Gastrocnemius medialis (tissue), 4 donors: Measurements from ENCODE around the gene ANKRD18A.

Experiments used
- POLR2A ChIP-seq, 2 donors: fragments of 450-650 bp; IDR thresholded peaks; one replicate each; pipeline ENCODE4 v1.6.1; 2017; ENCODE audit warnings: antibody characterized with exemption in 2 of 2, mild to moderate bottlenecking in 2 of 2, moderate library complexity in 2 of 2
- TF ChIP-seq, protein P1 (sequence below), 5 experiments: fragments of 450-650 bp in 3 of 5; fragments of 200-600 bp in 2 of 5; sonication (generic) in 2 of 5; IDR thresholded peaks in 4 of 5; conservative IDR thresholded peaks in 1 of 5; 1 replicate in 4 of 5; 2 replicates in 1 of 5; pipeline ENCODE4 v1.5.1; 2016 to 2019; ENCODE audit warnings: antibody characterized with exemption in 5 of 5, mild to moderate bottlenecking in 3 of 5, moderate library complexity in 3 of 5

DNA sequence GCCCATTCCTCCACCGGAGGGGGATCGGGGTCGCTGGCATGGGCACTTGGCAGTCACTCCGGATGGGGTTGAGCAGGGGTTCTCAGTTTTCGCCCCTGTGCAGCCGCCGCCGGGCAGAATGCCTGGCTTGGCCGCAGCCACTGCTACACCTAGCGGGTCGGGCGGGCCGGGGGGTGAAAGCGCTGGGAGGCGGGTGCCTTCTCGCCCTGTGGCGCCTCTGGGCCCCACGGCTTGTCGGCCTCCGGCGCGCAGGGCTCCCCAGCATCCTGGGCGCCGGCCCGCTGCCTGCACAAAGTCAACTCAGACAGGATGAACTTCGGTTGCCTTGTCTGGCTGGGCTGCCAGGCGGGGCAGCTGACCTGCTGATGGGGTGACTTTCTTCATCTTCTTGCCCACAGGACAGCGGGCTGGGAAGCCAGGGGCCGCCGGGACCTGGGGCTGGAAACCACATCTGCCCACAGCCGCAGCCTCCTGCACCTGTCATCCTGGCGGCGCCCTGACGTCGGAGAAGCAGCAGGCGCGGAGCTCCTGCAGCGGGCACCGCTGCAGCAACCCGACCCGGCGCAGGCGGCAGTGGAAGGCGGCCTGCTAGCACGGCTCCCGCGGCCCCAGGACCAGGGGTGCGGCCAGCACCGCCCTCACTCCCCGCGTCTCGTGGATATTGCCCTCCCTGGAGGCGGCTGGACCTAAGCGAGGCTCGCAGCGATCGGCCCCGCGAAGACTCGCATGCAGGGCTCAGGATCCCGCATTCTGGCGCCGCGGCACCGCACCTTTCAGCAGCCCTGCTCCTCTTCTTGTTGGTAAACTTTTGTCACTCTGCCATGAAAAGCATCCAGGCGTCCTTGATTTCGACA is 1.3 kb upstream of the ANKRD18A start:
- TF ChIP-seq, protein P1, sequence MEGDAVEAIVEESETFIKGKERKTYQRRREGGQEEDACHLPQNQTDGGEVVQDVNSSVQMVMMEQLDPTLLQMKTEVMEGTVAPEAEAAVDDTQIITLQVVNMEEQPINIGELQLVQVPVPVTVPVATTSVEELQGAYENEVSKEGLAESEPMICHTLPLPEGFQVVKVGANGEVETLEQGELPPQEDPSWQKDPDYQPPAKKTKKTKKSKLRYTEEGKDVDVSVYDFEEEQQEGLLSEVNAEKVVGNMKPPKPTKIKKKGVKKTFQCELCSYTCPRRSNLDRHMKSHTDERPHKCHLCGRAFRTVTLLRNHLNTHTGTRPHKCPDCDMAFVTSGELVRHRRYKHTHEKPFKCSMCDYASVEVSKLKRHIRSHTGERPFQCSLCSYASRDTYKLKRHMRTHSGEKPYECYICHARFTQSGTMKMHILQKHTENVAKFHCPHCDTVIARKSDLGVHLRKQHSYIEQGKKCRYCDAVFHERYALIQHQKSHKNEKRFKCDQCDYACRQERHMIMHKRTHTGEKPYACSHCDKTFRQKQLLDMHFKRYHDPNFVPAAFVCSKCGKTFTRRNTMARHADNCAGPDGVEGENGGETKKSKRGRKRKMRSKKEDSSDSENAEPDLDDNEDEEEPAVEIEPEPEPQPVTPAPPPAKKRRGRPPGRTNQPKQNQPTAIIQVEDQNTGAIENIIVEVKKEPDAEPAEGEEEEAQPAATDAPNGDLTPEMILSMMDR (IDR thresholded peaks at IDR 0.05 in 4 of 5, conservative IDR thresholded peaks at IDR 0.05 in 1 of 5) = no peak
- no peak for TF ChIP-seq POLR2A (IDR thresholded peaks at IDR 0.05)
